ENCODE measurements around the gene THAP3. TPM values are rescaled to one million over a fixed set of nuclear protein-coding genes. Genes with fewer than 3 reads are reported as not detected.
"Not testable (repeated sequence)": the region's sequence is repeated elsewhere in the genome, so short reads cannot be mapped to it uniquely, and the experiment has no call there.

Gene THAP3
- total RNA-seq, 1 donor: 19.4 TPM

DNA sequence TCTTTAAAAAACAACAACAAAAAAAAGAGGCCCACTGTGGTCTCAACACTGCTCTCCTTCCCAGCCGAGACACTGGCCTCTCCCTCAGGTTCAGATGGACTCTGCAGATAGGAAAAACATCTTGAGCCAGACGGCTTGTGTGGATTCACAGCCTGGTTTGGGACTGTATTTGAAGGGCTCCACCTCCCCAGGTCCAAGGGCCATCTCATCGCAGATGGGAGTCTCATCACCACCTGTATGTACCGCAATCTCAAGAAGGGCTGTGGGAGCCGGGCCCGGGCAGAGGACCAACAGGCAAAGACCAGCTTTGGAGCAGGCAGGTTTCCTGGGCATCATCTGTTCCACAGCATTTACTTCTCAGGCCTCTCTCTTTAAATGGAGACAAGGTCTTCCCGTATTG is 34.6 kb upstream of the THAP3 start:
- no peak for DNase-seq (ENCODE audit: low read depth in 2 of 3, low spot score in 2 of 3)

GRCh38 chr1:6591222-6591621 is 33.4 kb upstream of the THAP3 start:
- DNase-seq (ENCODE audit: low read depth in 2 of 3, low spot score in 2 of 3): peak in 2 of 3 donors; percentile 68 to 72

DNA sequence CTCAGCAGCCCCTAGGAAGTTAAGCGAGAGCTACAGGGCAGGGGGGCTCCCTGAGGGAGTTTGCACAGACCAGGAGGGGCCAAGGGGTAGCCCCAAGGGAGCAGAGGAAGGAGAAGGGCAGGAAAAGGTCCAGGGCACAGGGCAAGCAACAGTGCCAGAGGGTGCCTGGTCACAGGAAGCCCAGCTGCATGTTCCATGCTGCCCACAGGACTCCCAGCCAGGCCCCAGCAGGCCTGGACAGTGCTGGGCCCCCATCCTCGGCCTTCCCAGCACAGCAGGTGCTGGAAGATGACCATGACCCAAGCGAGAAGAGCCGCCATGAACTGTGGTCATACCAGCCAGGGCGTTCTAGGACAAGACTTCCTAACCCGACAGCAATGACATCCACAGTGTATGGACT is 33.0 kb upstream of the THAP3 start:
- DNase-seq (ENCODE audit: low read depth in 2 of 3, low spot score in 2 of 3): no peak

GRCh38 chr1:6592441-6592840 is 32.2 kb upstream of the THAP3 start:
- no peak for DNase-seq (ENCODE audit: low read depth in 2 of 3, low spot score in 2 of 3)

DNA sequence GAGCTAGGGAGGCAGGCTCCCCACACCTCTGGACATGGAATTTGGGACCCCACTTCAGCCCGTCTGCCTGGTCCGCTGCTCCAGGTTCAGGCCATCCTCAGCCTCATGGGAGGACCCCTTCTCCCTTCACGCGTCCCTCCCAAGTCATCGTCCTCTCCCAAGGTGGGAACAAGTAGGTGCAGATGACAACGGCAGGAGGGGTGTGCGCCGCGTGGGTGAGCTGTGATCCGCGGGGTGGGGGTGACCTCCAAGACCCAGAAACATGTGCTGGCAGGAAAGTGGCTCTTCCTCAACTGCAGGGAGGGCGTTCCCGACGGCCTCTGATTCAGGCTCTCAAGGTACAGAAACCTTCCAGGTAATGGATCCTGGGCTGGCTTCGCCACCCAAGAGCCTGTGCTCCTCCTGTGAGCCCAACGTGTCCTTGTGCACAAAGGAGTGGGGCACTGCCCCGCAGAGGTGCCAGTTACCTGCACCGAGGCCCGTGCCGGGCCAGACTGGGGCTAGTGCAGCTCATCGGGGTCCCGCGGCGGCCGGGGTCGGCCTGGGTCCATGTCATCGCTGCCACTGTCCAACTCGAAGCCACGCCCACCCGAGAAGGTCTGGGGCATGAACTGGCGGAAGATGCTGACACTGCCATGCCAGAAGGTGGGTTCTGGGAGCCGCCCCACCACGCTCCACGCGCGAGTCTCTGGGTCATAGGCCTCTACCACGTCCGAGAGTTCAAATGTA is 31.6 kb upstream of the THAP3 start:
- no peak for DNase-seq (ENCODE audit: low read depth in 2 of 3, low spot score in 2 of 3)

DNA sequence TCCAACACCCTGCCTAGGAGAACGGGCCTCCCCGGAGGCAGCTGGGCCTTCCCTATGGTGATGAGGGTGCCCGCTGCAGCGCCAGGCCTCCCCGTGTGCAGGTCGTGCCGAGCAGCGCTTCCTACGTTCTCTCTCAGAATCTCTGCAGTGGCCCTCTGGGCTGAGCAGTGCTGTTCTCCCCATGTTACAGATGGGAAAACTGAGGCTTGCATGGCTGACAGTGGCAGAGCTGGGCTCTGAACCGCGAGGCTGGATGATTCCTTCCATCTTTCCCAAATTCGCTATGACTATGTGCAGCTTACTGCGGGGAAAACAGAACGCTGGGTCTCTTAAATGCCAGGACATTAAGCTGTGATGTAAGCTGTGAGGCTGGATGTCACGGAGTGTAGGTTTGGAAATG is 30.9 kb upstream of the THAP3 start:
- DNase-seq (ENCODE audit: low read depth in 2 of 3, low spot score in 2 of 3): no peak

GRCh38 chr1:6594977-6595740 is 29.5 kb upstream of the THAP3 start:
- no peak for DNase-seq (ENCODE audit: low read depth in 2 of 3, low spot score in 2 of 3)

- DNase-seq (ENCODE audit: low read depth in 2 of 3, low spot score in 2 of 3): no peak
Measured at GRCh38 chr1:6596351-6596750, 28.3 kb upstream of the THAP3 start.

GRCh38 chr1:6596886-6597776 is 27.5 kb upstream of the THAP3 start:
- DNase-seq (ENCODE audit: low read depth in 2 of 3, low spot score in 2 of 3): no peak

GRCh38 chr1:6597777-6598131 is 26.9 kb upstream of the THAP3 start:
- DNase-seq (ENCODE audit: low read depth in 2 of 3, low spot score in 2 of 3): no peak

DNA sequence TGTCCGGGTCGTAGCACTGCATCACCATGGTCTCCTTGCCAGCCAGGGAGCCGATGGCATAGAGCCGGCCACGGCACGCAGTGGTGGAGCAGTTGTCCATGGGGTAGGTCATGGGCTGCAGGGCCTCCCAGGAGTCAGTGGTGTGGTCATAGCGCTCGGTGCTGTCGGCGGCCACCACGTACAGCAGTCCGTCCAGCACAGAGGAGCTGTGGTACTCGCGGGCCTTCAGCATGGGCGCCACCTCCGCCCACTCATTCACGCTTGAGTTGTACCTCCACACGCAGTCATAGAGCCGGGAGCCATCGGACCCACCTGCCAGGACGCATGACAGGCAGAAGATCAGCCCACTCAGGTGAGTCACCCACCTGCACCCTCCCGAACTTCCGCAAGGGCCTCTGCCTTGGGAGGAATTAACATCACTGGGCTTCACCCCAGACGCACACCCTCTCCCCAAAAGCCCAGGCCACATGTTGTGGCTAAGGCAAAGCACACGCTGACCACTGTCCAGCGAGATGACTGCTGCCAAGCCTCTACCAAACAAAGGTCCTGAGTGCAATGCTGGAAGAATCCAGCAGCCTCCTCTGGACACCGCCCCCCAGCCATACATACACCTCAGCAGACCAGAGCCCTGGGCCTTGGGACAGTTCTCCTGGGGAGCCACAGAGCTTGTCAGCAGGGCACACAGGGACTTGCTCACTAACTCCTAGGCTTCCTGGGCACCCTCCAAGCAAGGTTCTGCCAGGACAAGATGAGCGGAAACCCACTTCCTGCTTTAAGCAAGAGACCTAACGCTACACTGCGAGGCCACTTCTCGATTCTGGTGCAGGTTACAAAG is 25.3 kb upstream of the THAP3 start:
- DNase-seq (ENCODE audit: low read depth in 2 of 3, low spot score in 2 of 3): peak in 2 of 3 donors; percentile 62 to 76

DNA sequence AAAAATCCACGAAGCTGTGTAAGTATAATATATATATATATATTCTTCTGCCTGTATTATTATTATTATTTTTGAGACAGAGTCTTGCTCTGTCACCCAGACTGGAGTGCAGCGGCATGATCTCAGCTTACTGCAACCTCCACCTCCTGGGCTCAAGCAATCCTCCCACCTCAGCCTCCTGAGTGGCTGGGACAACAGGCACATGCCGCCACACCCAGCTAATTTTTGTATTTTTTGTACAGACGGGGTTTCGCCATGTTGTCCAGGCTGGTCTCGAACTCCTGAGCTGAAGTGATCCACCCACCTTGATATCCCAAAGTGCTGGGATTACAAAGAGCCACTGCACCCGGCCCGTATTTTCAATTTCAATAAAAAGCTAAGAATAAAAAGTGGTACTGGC is 24.7 kb upstream of the THAP3 start:
- DNase-seq (ENCODE audit: low read depth in 2 of 3, low spot score in 2 of 3): not testable (repeated sequence)

DNA sequence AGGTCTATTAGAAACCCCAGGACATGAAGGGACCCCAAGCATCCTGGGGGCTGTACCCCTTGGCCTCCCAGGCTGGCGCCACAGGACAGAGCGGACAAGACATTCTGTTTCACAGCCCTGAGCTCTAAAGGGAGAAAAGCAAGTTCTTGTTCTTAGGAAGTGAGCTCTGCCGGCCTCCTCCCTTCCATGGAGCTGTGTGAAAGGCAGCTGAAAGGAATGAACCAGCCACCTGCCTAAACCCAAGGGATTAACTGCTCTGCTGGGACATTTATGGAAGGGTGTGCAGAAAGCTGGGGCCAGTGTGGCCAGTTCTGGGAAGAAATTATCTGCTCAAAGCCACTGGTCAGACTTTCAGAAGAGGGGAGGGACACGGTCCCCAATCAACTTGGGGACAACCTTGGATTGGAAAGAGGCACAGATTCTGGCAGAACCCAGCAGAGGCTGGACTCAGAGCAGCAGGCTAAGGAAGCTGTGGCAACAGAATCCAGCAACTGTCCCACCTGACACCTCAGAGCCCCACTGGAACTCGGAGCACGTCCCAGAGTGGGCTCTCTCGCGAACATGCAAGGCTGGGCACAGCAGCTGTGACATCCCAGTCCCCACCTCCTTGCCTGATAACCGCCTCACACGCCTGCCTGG is 24.1 kb upstream of the THAP3 start:
- no peak for DNase-seq (ENCODE audit: low read depth in 2 of 3, low spot score in 2 of 3)

GRCh38 chr1:6601049-6601922 is 23.4 kb upstream of the THAP3 start:
- peak; percentile 39 to 91 (median 85) for DNase-seq (ENCODE audit: low read depth in 2 of 3, low spot score in 2 of 3)

- no peak for DNase-seq (ENCODE audit: low read depth in 2 of 3, low spot score in 2 of 3)
Measured at GRCh38 chr1:6601923-6602668, 22.6 kb upstream of the THAP3 start.

DNA sequence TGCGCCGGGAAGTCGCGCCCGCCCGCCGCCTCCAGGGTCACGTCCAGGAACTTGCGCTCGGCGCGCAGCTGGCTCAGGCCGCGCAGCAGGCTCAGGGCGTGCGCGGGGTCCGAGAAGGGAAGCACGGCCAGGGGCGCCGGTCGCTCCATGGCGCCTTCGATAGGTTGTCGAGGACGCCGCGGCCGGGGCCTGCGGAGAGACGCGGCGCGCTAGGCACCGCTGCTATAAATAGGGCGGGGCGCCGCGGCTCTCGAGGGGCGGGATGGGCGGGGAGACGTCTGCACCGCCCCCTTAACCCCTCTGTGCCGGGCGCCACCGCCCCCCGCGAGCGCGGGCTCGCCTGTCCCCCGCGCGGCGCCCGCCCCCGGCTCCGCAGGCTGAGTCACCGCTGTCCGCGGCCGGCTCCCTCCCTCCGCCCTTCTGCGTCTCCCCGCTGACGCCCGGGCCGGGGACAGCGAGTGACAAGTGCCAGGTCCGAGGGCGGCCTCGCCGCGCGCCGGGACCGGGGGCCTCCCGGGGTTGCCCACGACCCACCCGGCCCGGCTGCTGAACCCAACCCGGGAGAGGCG is 21.9 kb upstream of the THAP3 start, which contains the start of gene KLHL21:
Gene KLHL21, minus strand, starts transcription at position 201 of the 569 bp plus-strand sequence. Its CDS starts 52 bp downstream, at position 149.
- DNase-seq (ENCODE audit: low read depth in 2 of 3, low spot score in 2 of 3): peak; percentile 72 to 93 (median 92)

- DNase-seq (ENCODE audit: low read depth in 2 of 3, low spot score in 2 of 3): peak; percentile 52 to 79 (median 60)
Measured at GRCh38 chr1:6603238-6603914, 21.3 kb upstream of the THAP3 start.

All from hematopoietic multipotent progenitor cell (in vitro differentiated cells).